Vagina (tissue), 2 donors: ENCODE results near the gene CLCF1.

Source experiments
- CTCF ChIP-seq, 3 experiments: fragments of 450-650 bp in 2 of 3; fragments of 200-600 bp in 1 of 3; sonication (generic) in 1 of 3; IDR thresholded peaks; one replicate each; pipeline ENCODE4 v1.5.1; 2017 to 2019; ENCODE audit warnings: antibody characterized with exemption in 3 of 3, mild to moderate bottlenecking in 2 of 3, moderate library complexity in 2 of 3
- POLR2AphosphoS5 ChIP-seq, 2 donors: sonication (generic); formaldehyde crosslinking; IDR thresholded peaks; one replicate each; pipeline ENCODE4 v1.9.0; 2017; ENCODE audit warnings: antibody characterized with exemption in 2 of 2, mild to moderate bottlenecking in 2 of 2, low read depth in 1 of 2; ENCODE audit not compliant: insufficient read depth in 1 of 2

- TF ChIP-seq CTCF (IDR thresholded peaks at IDR 0.05) = no peak
- TF ChIP-seq POLR2AphosphoS5 (IDR thresholded peaks at IDR 0.05; ENCODE audit: insufficient read depth in 1 of 2, low read depth in 1 of 2) = no peak
Observed at GRCh38 chr11:67420147-67420645, 46.8 kb upstream of the CLCF1 start.
